Measurements from ENCODE around the gene TBC1D14. TPM values are rescaled to one million over a fixed set of nuclear protein-coding genes. Genes with fewer than 3 reads are reported as not detected.

TBC1D14 gene
- total RNA-seq, 2 experiments from 2014 or later = 53.7 to 55.3 TPM

DNA sequence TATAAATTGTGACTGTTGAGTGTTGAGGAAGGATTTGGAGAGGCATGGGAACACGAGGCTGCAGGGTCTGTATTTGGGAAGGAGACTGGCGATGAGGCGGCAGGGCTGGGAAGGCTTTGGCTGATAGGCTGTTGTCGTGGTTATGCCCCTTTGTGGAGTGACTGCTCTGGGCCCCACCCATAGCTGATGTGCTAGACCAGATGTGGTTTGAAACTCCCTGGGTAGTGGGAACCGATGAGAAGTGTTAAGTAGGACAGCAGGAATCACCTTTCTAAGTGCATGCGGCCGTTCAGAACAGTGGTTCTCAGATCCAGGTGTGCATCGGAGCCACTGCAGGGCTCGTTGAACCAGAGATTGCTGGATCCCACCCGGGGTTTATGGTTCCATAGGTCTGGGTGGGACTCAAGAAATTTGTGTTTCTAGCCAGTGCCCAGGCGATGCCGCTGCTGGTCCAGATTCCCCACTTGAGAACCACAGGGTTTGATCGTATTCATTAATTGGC, 42.3 kb downstream of the TBC1D14 start:
- CTCF ChIA-PET = interaction anchor here (1.2 kb wide), 1 partner anchor 22 kb away, joined by 3 read pairs; no protein-coding TSS in a partner anchor
- H3K27ac Mint-ChIP-seq = no peak overlapping the region
- DNase-seq = no peak
- H3K27me3 Mint-ChIP-seq = no peaks in the 10 kb centered on the region
- no peaks in the 10 kb centered on the region for H3K9me3 Mint-ChIP-seq
- H3K4me3 Mint-ChIP-seq = peak overlapping the region; percentile 16
- H3K36me3 Mint-ChIP-seq (ENCODE audit: low read depth) = peaks cover 12% of the 10 kb centered on the region
- H3K4me1 Mint-ChIP-seq = peaks cover 24% of the 10 kb centered on the region
- POLR2A ChIA-PET = interaction anchor here (1.1 to 1.2 kb wide), 3 partner anchors 10 to 20 kb away, joined by 3 read pairs; no protein-coding TSS in a partner anchor

DNA sequence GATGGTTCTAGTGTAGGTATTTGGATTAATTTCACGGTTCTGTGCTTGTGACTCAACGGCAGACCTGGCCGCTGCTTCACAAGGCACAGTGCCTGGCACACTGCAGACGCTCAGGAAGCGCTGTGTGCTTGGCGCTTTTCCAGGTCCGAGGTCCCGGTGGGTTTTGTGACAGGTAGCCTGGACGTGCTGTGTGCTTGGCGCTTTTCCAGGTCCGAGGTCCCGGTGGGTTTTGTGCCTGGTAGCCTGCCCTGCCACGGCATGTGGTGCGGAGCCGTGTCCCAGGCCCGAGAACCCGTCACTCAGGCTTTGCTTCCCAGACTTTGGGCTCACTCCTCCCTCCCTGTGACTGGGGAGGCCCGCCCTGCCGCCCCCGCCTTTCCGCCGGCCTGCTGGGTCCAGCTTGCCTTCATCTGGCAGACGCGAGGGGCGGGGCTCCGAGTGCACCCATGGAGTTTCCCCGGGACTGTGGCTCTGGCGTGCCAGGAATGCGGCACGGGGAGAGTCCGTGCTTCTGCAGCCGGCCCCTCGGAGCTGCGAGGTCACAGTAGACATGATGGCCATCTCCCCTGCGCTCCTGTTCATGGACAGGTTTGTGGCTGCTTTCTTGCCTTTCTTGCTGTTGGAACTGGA, 44.2 kb downstream of the TBC1D14 start:
- ChIA-PET POLR2A (interaction anchor here (1.2 kb wide), 2 partner anchors 12 to 44 kb away, joined by 3 to 6 read pairs; partner anchors contain the start of gene TBC1D14), CTCF (no interaction called here)
- H3K4me3 Mint-ChIP-seq = no peak overlapping the region

DNA sequence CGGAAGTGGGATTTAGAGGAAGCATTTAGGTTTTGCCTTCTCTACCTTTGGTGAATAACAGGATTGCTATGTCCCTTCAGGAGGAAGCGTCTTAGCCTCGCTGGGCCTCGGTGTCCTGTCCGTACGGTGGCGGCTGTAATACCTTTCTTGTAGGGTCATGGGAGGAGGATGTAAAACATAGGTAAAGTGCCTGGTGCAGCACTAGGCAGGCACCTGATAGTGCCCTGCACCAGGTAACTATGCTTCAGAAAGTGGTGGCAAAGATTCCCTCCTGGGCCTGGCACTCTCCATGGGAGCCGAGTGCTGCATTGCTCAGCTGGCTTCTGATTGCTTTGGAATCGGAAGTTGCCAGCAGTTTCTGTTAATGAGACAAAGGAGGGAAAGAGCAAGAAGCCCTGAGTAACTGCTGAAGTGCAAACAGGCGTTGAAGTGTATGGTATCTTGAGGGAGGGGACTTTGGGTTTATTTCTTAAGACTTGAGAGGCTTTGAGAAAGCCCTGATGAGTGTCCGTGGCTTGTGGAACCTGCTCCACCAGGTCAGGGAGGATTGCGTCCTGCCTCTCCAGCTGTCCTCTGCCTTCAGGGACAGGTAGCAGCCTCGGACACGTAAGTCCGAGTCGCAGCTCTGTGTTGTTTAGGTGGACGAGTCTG, 45.8 kb downstream of the TBC1D14 start:
- CTCF ChIA-PET = interaction anchor here (0.9 kb wide), 1 partner anchor 87 kb away, joined by 3 read pairs; the partner anchor contains the start of gene TADA2B
- H3K9me3 Mint-ChIP-seq = no peaks in the 10 kb centered on the region

More for the DNA sequence above, 44.2 kb downstream of the TBC1D14 start:
- no peak for DNase-seq
- H3K27ac Mint-ChIP-seq = no peak overlapping the region
- no peaks in the 10 kb centered on the region for H3K27me3 Mint-ChIP-seq
- no peaks in the 10 kb centered on the region for H3K9me3 Mint-ChIP-seq
- peaks cover 18% of the 10 kb centered on the region for H3K4me1 Mint-ChIP-seq
- H3K36me3 Mint-ChIP-seq (ENCODE audit: low read depth) = peaks cover 8% of the 10 kb centered on the region

DNA sequence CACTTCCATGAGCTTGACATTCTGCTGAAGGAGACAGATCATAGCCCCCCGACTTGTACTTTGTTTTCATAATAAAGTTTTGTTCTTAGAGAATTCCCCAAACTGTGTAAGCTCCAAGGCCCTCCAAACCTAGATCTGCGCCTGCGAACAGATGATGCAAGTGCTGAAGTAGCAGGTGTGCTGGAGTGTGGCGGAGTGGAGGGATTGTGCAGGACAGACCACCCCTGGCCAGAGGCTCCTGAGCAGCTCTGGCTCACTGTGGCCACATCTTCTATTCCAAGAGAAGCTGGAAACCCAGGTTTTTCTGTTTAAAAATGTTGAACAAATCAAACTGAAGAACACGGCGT, 46.4 kb downstream of the TBC1D14 start:
- CTCF ChIA-PET = interaction anchor here (0.9 kb wide), 1 partner anchor 87 kb away, joined by 3 read pairs; the partner anchor contains the start of gene TADA2B
- Mint-ChIP-seq H3K36me3 (ENCODE audit: low read depth) (peaks cover 3% of the 10 kb centered on the region), H3K27ac (no peak overlapping the region), H3K27me3 (no peaks in the 10 kb centered on the region), H3K9me3 (no peaks in the 10 kb centered on the region), H3K4me1 (peaks cover 15% of the 10 kb centered on the region), H3K4me3 (no peak overlapping the region)
- POLR2A ChIA-PET = interaction anchor here (1.1 to 1.6 kb wide), 2 partner anchors 14 to 26 kb away, joined by 3 read pairs; no protein-coding TSS in a partner anchor
- DNase-seq = no peak

More for the DNA sequence above, 45.8 kb downstream of the TBC1D14 start:
- no peak for DNase-seq
- Mint-ChIP-seq H3K4me1 (peaks cover 17% of the 10 kb centered on the region), H3K36me3 (ENCODE audit: low read depth) (peaks cover 3% of the 10 kb centered on the region), H3K4me3 (no peak overlapping the region), H3K27ac (no peak overlapping the region), H3K27me3 (no peaks in the 10 kb centered on the region)
- POLR2A ChIA-PET = interaction anchor here (1.1 to 1.6 kb wide), 3 partner anchors 13 to 46 kb away, joined by 3 to 6 read pairs (median 3); partner anchors contain the start of gene TBC1D14

DNA sequence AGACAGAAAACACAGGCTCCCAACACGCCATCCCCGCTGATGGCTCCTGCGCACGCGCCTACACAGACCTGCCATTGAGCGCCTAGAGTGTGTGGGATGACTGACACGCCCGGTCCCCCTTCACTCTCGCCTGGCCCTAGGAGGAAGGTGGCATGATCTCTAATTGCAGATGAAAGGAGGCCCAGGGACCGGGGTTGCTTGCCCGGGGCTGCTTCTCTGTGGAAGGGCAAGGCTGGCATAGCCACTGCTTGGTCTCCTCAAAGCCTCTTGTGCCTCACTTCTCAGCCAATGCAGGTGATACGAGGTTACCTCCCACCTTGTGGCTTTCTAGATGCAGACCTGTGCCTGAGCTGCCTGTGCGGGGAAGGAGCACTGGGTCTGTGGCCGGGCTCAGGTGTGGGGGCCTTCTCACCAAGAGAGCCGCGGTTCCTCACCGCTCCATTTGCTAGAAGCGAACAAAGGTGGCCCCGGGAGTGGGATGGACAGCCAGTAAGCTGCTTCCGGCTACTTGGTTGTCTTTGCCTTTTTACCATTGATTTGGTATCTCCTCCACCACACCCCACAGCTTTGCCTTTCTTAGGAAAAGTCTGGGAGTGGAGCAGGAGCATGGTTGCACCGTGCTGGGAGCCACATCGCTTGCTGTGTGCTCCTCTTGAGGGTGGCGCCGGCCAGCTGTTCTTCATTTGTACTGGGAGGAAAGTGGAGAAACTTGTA, 47.0 kb downstream of the TBC1D14 start:
- Mint-ChIP-seq H3K27me3 (no peaks in the 10 kb centered on the region), H3K4me1 (peaks cover 12% of the 10 kb centered on the region), H3K4me3 (no peak overlapping the region), H3K36me3 (ENCODE audit: low read depth) (peaks cover 3% of the 10 kb centered on the region), H3K27ac (no peak overlapping the region), H3K9me3 (no peaks in the 10 kb centered on the region)
- POLR2A ChIA-PET = interaction anchor here (1.1 to 1.6 kb wide), 2 partner anchors 14 to 26 kb away, joined by 3 read pairs; no protein-coding TSS in a partner anchor
- CTCF ChIA-PET = interaction anchor here (0.6 kb wide), 1 partner anchor 9 kb away, joined by 3 read pairs; no protein-coding TSS in a partner anchor
- DNase-seq = no peak

DNA sequence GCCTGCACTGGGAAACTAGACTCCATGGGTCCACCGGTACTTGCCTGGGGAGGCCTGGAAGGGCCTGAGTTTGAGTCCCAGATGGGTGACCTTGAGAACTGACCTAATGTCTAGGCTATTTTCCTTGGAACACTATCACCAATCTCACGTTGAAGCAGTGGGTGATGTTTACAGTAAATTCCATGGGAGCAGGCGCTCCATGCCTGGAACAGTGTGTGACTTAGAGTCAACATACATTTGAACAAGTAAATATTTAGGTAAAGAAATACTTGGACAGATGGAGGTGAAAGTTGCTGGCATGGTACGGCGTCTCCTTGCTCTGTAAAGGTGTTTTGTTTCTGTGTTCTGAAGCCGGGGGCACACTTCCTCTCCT, 47.5 kb downstream of the TBC1D14 start:
- Mint-ChIP-seq H3K27me3 (no peaks in the 10 kb centered on the region), H3K27ac (no peak overlapping the region), H3K4me3 (no peak overlapping the region), H3K36me3 (ENCODE audit: low read depth) (no peaks in the 10 kb centered on the region), H3K4me1 (peaks cover 9% of the 10 kb centered on the region), H3K9me3 (no peaks in the 10 kb centered on the region)
- no peak for DNase-seq
- POLR2A ChIA-PET = interaction anchor here (1.6 kb wide), 1 partner anchor 15 kb away, joined by 3 read pairs; no protein-coding TSS in a partner anchor
- CTCF ChIA-PET = interaction anchor here (0.6 kb wide), 1 partner anchor 10 kb away, joined by 3 read pairs; no protein-coding TSS in a partner anchor

DNA sequence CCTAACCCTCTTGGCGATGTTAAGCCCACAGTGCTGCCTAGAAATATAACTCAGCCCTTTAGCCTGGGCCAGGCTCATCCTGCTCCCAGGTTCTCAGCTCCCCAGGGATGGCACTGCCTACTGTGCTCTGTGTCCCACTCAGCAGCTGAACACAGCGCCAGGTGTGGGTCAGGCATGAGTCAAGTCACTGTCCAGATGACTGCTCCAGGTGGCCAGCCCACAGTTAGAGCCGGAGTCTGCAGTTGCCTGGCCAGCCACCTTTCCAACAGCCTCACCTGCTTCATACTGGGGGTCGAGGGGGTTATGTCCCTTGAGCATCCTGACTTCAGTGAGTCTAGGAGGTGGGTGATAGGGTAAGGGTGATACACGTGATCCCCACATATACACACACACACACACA, 48.4 kb downstream of the TBC1D14 start:
- peaks cover 4% of the 10 kb centered on the region for H3K4me1 Mint-ChIP-seq
- H3K36me3 Mint-ChIP-seq (ENCODE audit: low read depth) = no peaks in the 10 kb centered on the region
- CTCF ChIA-PET = no interaction called here
- no peaks in the 10 kb centered on the region for H3K9me3 Mint-ChIP-seq
- no peak overlapping the region for H3K4me3 Mint-ChIP-seq
- POLR2A ChIA-PET = no interaction called here
- no peak for DNase-seq
- no peak overlapping the region for H3K27ac Mint-ChIP-seq
- no peaks in the 10 kb centered on the region for H3K27me3 Mint-ChIP-seq

DNA sequence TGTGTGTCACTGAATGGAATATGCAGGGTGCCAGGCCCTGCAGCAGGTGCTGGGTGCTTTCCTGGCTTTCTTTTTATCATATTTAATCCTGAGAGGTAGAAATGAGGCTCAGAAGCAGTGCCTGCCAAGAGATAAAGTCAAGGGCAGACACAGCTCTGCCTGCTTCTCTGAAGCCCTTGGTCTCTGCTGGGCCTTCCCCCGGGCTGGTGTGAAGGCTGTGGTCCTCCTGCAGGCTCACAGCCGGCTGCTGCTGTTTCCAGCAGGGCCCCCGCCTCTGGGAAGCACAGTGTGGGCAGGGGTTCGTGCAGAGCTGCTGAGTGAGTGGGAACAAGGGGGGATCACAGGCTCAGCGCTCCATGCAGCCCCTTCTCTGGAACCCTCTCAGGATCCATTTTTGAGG, 49.6 kb downstream of the TBC1D14 start:
- no peak overlapping the region for H3K27ac Mint-ChIP-seq

DNA sequence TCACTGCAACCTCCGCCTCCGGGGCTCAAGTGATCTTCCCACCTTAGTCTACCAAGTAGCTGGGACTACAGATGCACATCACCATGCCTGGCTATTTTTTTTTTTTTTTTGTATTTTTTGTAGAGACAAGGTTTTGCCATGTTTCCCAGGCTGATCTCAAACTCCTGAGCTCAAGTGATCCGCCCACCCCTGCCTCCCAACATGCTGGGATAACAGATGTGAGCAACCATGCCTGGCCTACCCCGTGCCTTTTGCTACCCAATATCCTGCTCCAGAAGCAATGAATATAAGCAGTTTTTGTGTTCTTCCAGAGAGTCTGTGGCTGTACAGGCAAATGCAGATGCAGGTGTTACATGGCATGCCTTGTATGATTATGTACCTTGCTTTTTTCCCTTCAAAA, 50.5 kb downstream of the TBC1D14 start:
- Mint-ChIP-seq H3K27ac (no peak overlapping the region), H3K9me3 (no peaks in the 10 kb centered on the region), H3K36me3 (ENCODE audit: low read depth) (no peaks in the 10 kb centered on the region), H3K4me1 (peaks cover 16% of the 10 kb centered on the region), H3K4me3 (no peak overlapping the region), H3K27me3 (no peaks in the 10 kb centered on the region)
- CTCF ChIA-PET = interaction anchor here (0.7 kb wide), 1 partner anchor 13 kb away, joined by 3 read pairs; no protein-coding TSS in a partner anchor
- POLR2A ChIA-PET = interaction anchor here (0.6 kb wide), 1 partner anchor 9 kb away, joined by 3 read pairs; no protein-coding TSS in a partner anchor
- DNase-seq = no peak

More for the DNA sequence above, 49.6 kb downstream of the TBC1D14 start:
- ChIA-PET CTCF (no interaction called here), POLR2A (no interaction called here)
- Mint-ChIP-seq H3K4me3 (no peak overlapping the region), H3K4me1 (peaks cover 8% of the 10 kb centered on the region), H3K36me3 (ENCODE audit: low read depth) (no peaks in the 10 kb centered on the region), H3K9me3 (no peaks in the 10 kb centered on the region), H3K27me3 (no peaks in the 10 kb centered on the region)
- DNase-seq = no peak

DNA sequence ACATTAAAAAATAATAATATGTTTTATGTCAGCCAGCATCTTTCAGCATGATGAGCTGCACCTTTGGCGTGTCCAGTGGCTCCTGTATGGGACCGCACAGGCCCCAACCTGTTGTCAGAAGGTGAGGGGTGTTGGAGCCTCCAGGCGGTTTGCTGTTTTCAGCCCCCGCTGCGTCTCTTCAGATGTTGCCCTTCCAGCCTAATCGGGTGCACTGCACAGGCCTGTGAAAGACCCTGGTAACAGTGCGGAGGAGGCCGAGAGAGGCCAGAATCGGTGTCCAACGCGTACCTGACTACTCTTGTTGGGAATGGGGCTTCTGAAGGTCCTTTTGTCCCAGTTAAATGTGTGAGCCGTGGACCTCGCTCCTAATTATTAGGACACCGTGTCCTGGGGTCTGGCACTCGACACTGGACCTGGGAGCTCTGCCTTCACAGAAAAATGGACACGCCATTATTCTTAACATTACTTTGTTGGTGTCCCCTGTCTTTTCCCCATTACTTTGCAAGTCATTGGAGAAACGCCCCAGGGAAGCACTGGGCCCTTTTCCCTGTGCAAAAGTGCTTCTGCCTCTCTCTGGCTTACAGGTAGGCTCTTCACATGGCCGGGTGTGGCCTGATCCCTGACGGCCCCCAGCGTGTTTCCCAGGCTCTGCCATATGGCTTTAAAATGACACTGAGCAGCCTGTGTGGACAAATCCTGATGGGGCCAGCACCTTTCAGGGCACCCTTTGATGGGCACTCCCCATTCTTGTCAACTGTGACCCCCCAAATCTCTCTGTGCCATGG, 51.2 kb downstream of the TBC1D14 start:
- no peak for DNase-seq
- Mint-ChIP-seq H3K4me3 (no peak overlapping the region), H3K9me3 (no peaks in the 10 kb centered on the region), H3K27me3 (no peaks in the 10 kb centered on the region), H3K27ac (no peak overlapping the region), H3K36me3 (ENCODE audit: low read depth) (no peaks in the 10 kb centered on the region), H3K4me1 (peaks cover 21% of the 10 kb centered on the region)
- CTCF ChIA-PET = no interaction called here
- POLR2A ChIA-PET = no interaction called here

DNA sequence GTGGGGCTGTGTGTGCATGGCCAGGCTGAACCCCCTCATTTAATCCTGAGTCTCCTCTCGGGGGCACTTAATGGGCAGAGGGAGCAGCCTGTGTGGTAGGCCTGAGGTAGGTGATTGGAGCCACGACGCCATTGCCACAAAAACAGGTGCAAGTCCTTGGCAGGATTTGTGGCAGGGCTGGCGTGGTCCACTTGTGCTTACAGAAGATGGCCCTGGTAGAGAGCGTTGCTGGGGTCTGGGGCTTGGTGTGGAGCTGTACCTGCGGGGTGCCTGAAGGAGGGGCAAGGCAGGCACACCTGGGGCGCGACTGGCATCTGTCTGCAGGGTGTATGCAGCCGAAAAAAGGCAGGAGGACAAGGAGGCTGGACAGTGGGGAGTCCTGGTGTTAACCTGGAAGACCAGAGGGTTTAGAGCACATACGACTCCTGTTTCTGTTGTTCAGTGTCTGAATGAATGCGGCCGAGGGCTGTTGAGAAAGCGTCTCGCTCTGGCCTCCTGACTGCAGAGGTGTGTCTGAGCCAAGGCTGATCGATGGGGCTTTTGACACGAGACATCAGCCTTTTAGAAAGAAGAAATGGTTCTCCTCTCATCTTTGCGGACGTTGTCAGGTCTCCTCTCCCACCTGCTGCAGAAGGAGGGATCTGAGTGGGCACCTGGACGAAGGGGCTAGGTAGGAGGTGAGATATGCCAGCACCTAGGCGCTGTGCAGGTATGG, 52.0 kb downstream of the TBC1D14 start:
- POLR2A ChIA-PET = interaction anchor here (1.1 to 1.4 kb wide), 2 partner anchors 9 to 13 kb away, joined by 3 read pairs; no protein-coding TSS in a partner anchor
- Mint-ChIP-seq H3K9me3 (no peaks in the 10 kb centered on the region), H3K27me3 (no peaks in the 10 kb centered on the region), H3K36me3 (ENCODE audit: low read depth) (no peaks in the 10 kb centered on the region), H3K27ac (no peak overlapping the region), H3K4me3 (no peak overlapping the region), H3K4me1 (peaks cover 22% of the 10 kb centered on the region)
- CTCF ChIA-PET = no interaction called here
- no peak for DNase-seq
